ENCODE measurements around the gene SH3PXD2B. TPM values are rescaled to one million over a fixed set of nuclear protein-coding genes. Genes with fewer than 3 reads are reported as not detected.
"Not testable (repeated sequence)": the region's sequence is repeated elsewhere in the genome, so short reads cannot be mapped to it uniquely, and the experiment has no call there.

SH3PXD2B gene
- total RNA-seq, 1 donor from 2014 or later = 0.14 TPM

DNA sequence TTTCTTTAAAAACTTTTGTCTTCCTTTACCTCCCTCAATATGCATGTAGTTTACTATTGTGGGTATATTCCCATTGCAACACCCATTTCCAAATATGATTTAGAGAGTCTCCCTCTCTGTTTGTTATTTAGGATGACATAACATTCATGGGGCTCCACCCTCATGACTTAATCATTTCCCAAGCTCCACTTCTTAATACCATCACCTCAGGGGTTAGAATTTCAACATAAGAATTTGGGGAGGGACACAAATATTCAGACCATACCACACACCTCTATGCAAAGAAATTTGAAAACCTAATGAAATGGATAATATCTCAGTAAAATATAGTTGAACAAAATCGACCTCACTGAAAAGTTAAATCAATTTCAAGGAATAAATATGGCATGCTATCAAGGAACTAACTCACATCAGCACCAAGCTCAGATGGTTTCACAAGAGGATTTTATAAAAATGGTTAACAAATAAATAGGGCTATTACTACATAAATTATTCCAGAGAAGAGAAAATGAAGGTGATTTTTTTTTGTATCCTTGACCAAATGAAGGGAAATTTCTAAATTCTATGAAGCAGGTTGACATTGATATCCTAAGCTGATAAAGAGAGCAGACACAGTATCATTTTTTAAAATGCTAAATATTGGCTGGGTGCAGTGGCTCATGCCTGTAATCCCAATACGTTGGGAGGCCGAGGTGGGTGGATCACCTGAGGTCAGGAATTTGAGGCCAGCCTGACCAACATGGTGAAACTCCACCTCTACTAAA, 150.6 kb downstream of the SH3PXD2B start:
- intact Hi-C loops (cut with micrococcal nuclease) = no loop called here

DNA sequence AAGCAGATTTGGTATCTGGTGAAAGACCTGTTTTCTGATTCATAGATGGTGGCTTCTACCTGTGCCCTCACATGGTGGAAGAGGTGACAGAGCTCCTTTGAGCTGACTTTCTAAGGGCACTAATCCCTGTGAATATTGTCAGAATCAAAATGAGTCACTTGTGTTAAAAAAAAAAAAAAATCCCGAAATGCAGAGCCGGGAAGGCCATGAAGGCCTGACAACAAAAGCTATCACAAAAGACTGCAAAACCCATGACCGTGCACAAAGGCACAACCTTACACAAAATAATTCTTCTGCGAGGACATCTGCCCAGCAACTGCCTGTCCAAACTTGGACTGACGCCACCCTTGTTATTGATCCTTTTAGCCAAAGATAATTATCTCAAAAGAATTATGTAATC, 151.2 kb downstream of the SH3PXD2B start:
- intact Hi-C loops (cut with micrococcal nuclease) = no loop called here

DNA sequence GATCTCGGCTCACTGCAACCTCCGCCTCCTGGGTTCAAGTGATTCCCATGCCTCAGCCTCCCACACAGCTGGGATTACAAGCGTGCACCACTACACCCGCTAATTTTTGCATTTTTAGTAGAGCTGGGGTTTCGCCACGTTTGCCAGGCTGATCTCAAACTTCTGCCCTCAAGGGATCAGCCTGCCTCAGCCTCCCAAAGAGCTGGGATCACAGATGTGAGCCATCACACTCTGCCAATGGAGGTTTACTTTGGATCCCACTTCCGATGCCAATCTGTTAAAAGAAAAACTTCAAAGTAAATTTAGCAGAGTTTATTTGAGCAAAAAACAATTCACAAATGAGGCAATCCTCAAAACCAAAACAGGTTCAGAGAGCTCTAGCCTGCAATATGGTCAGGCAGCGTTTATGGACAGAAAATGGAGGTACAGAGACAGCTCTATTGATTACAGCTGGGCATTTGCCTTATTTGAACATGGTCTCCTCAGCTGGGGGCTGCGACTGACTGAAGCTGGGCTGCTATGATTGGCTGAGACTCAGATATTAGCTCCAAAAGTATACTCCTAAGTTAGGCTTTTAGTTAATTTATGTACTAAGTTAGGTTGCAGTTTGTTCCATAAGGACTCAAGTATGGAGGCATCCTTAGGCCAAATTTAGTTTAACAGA, 152.1 kb downstream of the SH3PXD2B start:
- intact Hi-C loops (cut with micrococcal nuclease) = no loop called here

DNA sequence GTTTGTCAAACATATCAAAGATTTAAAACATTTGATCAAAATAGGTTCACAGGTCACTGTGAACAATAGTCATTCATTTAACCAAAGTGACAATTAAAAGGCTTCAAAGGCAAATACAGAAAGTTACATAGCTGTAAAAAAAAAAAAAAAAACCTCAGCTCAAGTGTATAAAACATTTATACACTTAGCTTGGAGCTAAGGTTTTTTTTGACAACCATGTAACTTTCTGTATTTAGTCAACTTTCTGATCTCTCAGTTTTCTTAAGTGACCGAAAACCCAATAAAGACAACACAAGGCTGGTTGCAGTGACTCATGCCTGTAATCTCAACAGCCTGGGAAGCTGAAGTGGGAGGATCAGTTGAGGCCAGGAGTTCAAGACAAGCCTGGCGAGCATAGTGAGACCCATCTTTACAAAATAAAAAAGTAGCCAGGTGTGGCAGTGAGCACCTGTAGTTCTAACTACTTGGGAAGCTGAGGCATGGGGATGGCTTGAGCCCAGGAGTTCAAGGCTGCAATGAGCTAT, 154.3 kb downstream of the SH3PXD2B start:
- intact Hi-C loops (cut with micrococcal nuclease) = no loop called here

DNA sequence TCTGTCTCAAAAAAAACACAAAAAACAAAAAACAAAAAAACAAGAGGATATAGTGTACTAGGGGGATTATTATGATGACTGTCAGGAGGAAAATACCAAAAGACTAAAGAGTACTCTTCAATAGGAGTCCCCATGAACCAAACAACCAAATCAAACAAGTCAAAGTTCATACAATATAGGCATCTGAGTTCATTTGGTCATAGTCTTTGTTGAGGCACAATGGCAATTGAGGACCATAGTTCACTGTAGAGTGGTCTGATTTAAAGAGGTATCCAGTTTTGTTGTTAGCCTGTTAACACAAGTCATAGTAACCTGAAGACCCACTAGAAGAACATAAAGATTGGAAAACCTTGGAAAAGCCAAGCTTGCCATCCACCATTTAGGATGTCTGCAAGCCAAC, 159.5 kb downstream of the SH3PXD2B start:
- intact Hi-C loops (cut with micrococcal nuclease) = no loop called here

DNA sequence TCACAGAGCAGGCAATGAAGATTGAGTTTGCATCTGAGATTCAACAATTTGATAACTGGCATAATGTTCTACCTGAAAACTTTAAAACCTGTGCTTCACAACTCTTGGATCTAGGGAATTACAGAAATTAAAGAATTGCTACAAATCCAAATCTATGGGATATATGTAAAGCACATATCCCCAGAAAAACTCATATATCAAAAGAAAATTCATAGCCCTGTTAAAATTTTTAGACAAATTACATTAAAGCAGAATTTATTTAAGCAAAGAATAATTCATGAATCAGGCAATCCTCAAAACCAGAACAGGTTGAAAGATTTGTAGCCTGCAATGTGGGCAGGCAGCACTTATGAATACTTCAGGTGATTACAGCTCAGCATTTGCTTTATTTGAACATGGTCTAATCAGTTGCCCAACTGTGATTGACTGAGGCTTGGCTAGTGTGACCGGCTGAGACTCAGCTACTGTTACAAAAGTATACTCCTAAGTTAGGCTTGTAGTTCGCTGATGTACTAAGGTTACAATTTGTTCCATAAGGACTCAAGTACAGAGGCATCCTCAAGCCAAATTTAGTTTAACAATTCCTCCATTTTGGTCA, 160.5 kb downstream of the SH3PXD2B start:
- intact Hi-C loops (cut with micrococcal nuclease) = loop anchor here (1.0 kb wide), 3 partner anchors 106 to 382 kb away; partner anchors contain the start of gene STK10

DNA sequence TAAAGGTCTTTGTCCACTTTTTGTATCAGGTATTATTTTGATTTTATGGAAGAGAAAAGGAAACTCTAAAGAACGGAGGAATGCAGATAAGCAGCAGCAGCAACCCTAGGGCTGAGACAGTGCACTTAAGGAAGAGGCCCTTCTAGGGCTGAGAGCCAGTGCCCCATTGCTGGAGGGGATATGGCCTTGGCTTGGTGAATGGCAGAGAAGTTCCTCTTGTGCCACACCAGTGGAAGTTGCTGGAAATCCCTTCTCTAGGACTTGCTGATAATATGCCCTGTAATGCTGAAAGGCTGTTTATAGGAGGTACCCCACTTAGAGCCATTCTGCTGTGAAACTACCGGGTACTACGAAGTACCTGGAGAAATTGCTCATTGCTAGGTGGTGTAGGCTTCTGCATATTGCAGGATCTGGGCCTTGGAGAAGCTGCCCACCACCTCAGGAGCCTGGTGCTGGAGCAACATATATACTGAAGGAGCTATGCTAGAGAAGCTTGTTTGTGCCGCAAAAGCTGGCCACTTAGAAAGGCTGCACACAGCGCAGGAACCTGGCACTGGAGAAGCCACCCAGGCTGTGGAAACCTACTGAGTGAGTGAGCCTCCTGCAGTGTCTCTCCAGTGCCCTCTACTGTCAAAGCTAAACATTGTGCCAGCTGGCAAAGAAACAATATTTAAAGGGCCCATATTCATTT, 161.1 kb downstream of the SH3PXD2B start:
- intact Hi-C loops (cut with micrococcal nuclease) = loop anchor here (1.0 kb wide), 3 partner anchors 105 to 381 kb away; partner anchors contain the start of gene STK10

DNA sequence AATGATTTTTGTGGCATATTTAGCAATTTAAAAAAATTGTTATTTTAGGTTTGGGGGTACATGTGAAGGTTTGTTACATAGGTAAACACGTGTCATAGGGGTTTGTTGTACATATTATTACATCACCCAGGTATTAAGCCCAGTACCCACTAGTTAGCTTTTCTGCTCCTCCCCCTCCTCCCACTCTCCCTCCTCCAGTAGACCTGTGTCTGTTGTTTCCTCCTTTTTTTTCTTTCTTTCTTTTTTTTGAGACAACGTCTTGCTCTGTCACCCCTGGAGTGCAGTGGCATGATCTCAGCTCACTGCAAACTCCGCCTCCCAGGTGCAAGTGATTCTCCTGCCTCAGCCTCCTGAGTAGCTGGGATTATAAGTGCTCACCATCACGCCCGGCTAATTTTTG, 162.5 kb downstream of the SH3PXD2B start:
- intact Hi-C loops (cut with micrococcal nuclease) = not testable (repeated sequence)

DNA sequence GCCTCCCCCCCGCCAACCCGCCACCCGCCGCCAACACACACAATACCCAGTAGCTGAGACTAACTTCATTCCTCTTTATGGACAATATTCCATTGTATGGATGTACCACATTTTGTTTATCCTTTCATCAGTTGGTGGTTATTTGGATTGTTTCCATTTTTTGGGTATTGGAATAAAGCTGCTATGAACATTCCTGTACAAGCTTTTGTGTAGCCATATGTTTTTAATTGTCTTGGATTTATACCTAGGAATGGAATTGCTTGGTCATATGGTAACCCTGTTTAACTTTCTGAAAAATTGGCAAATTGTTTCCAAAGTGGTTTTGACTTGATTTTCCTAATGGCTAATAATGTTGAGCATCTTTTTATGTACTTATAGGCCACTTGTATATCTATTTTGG, 165.9 kb downstream of the SH3PXD2B start:
- intact Hi-C loops (cut with micrococcal nuclease) = loop anchor here (10.0 kb wide), 1 partner anchor 864 kb away; no protein-coding TSS in a partner anchor

DNA sequence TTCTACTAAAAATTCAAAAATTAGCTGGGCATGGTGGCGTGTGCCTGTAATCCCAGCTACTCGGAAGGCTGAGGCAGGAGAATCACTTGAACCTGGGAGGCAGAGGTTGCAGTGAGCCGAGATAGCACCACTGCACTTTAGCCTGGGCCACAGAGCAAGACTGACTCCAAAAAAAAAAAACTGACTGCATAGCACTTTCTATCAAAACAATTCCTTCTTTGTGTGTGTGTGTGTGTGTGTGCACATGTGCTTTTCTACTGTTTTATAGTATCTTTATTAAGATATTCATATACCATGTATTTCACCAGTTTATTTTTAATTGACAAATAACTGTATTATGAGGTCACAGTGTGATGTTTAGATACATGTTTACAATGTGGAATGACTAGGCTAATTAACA, 167.2 kb downstream of the SH3PXD2B start:
- intact Hi-C loops (cut with micrococcal nuclease) = loop anchor here (10.0 kb wide), 1 partner anchor 862 kb away; no protein-coding TSS in a partner anchor

DNA sequence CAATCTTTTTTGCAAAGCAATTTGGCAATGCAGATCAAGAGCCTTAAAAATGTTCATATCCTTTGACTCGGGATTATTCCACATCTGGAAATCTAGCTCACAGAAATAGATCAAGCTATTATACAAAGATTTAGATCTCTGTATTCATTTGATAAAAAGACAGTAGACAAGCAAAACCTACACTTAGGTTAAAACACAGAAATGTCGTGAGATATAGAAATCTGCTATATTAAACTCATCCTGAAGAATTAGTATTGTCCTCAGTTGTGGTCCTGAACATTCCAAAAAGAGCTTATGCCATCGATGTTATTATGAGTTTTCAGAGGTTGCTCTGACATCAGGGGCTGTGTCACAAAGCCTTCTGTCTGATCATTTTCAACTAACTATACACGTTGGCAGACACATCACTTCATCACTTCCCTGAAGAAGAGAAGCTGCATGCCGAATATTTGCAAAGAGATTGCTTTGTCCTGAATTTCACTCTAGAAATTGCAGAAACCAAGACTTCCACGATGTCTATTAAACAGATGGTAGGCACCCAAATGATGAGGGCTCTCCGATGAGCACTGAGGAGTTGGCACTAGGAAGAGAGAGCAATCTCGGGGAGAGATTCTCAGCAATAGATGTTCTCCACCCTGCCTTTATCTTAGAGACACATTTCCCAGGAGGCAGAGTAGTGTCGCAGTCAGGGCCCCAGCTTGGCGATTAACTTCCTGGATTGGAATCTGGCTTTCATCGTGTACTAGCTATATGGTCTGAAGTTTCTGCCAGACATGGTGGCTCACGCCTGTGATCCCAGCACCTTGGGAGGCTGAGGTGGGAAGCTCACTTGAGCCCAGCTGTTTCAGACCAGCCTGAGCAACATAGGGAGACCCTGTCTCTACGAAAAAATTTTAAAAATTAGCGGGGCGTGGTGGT, 168.8 kb downstream of the SH3PXD2B start:
- intact Hi-C loops (cut with micrococcal nuclease) = loop anchor here (10.0 kb wide), 1 partner anchor 861 kb away; no protein-coding TSS in a partner anchor

DNA sequence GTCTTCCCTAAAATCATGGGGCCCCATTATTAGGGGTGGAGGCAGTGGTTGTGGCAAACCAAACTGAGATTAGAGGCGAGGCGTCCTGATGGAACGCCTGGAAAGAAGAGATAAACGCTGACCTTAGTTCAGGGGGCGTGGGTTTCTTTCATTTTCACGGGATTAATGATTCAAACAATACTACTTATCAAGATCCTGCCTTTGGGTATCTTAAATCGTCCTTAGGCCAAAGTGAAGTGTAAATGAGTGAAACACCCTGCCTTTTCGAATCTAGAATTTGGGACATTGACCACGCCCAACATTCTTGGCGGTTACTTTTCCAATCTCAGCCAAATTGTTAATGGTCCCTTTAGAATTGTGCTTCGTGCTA, 169.7 kb downstream of the SH3PXD2B start:
- intact Hi-C loops (cut with micrococcal nuclease) = loop anchor here (5.0 to 10.0 kb wide), 2 partner anchors 47 to 860 kb away; no protein-coding TSS in a partner anchor

DNA sequence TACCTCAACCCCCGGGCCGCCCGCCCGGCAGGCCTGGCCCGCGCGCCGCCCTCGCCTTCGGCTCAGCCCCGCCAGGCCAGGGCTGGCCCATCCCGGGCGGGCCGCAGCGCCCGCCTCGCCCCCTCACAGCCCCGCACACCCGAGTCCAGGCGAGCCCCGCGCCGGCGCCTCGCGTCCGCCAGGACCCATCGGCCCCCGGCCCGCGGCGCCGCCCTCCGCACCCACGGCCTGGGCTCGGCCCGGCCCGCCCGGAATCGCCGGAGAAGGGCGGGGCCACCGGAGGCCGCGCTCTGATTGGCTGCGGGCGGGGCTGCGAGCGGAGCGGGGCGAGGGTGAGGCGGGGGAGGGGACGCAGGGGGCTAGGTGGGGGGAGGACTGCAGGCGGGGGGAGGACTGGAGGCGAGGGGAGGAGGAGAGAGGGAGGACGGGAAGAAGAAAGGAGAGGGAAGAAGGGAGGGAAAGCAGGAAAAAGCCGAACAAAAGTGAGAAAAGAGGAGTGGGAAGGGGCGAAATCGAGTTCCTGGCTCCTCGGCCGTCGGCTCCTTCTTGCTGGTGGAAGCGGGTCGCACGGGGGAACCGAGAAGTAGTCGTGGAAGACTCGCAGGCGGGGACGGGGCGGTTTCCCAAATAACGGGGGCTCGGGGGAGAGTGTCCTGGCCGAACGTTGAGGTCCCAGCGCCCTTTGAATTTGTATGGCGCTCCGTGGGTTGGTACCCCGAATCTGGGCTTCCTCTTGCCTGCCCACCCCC, 170.3 kb downstream of the SH3PXD2B start:
- intact Hi-C loops (cut with micrococcal nuclease) = loop anchor here (1.0 to 10.0 kb wide), 5 partner anchors 47 to 859 kb away; partner anchors contain the start of genes FBXW11 and STK10

DNA sequence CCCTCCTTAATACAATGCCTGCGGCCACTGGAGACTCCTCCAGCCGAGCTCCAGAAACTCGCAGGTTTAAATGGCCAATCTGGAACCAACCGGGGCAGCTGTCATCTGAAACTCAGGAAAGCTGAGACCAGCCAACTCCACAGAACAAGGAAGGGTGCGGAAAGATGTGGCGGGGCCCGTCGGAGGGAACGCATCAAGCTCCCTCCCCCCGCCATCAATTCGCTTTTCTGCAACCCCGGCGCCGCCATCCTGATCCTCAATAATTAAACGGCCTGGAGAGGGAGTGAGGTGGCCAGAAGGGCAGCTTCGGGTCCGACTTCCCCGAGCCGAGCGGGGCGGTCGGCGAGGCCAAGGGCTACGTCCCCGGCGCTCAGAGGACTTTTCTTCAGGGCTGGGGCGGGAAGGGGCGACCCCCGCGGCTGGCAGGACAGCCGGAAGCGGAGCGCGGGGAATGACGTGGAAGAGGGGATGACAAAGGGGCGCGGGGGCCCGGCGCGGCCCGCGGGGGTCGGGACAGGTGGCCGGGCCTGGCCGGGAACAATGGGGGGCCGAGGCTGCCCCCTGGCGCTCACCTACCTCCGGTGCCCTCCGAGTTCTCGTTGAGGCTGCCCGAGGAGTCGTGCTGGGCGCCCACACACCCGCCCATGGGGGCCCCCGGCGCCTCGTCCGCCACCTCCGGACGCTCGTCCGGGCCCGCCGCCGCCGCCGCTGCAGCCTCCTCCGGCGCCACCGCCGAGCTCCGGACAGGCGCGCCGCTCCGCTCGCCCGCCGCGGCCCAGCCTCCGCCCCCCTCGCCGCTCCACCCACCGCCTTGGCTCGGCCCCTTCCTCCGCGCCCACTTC, 171.1 kb downstream of the SH3PXD2B start, which contains the start of gene UBTD2:
UBTD2 (minus strand) TSS at position 745 of the 842 bp plus-strand sequence; CDS start at position 646, 99 bp downstream.
- intact Hi-C loops (cut with micrococcal nuclease) = loop anchor here (1.0 to 10.0 kb wide), 5 partner anchors 46 to 858 kb away; partner anchors contain the start of genes FBXW11 and STK10

DNA sequence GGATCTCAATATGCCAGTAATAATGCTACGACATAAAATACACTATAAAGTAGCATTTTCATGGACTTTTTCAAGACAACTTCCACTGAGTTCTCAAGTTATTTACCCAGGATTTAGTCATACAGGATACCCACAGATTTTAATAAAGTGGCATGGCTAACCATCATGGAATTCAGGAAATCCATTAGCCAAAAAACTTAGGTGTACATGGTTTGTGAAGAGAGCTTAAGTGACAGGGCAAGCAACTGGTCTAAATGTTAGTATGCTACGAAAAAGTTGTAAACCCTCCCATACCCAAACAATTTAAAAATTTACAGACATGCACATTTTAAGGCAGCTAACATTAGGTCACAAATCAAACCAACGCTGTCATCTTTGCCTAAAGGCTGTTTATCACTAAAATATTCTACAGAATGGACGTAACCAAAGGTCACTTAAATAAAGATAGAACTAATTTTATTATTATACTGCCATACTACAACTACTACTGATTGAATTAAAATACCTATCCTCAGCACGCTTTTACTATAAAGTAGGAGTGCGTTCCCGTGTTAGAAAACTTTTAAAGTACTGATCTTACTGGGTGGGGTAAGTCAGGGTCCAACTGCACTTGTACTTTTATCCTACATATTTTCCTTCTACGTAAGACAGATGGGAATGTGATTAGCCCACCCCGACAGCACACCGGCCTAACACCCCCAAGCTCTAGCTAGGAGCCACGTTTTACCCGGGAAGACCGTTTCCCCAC, 171.9 kb downstream of the SH3PXD2B start:
- intact Hi-C loops (cut with micrococcal nuclease) = loop anchor here (1.0 to 10.0 kb wide), 5 partner anchors 45 to 858 kb away; partner anchors contain the start of genes FBXW11 and STK10

DNA sequence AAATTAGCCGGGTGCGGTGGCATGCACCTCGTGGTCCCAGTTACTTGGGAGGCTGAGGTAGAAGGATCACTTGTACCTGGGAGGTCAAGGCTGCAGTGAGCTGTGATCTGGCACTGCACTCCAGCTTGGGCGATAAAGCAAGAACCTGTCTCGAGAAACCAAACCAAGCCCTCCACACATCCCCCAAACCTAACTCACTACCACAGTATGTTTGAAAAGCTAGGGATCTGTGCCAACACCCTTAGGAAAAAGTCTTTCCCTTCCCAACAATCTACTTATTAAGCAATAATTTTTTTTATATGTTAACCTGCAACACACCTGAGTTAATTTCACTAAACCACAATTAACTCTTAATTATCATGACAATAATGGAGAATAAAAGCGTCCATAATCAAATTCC, 173.0 kb downstream of the SH3PXD2B start:
- intact Hi-C loops (cut with micrococcal nuclease) = loop anchor here (5.0 to 10.0 kb wide), 2 partner anchors 44 to 857 kb away; no protein-coding TSS in a partner anchor

DNA sequence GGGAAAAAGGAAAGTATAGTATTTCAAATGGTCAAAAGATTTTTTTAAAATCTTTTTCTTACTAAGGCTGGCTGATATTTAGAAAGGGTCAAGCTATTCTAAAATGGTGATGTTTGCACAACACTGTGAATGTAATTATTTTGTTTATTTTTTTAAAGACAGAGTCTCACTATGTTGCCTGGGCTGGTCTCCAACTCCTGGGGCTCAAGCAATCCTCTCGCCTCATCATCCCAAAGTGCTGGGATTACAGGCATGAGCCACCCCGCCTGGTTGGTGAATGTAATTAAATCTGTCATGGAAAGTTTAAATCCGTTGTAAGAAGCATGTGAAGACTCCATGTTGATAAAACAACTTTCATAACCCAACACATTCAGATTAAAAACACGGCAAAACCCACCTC, 173.4 kb downstream of the SH3PXD2B start:
- intact Hi-C loops (cut with micrococcal nuclease) = loop anchor here (5.0 to 10.0 kb wide), 2 partner anchors 44 to 856 kb away; no protein-coding TSS in a partner anchor
